ENCODE results near the gene AP1S3. TPM values are rescaled to one million over a fixed set of nuclear protein-coding genes. Genes with fewer than 3 reads are reported as not detected.

AP1S3 gene
- total RNA-seq, 1 experiment from 2014 or later = 73.3 TPM

- DNase-seq = peak; percentile 91 to 99
- H3K9me3 ChIP-seq (ENCODE audit: insufficient read depth, low read depth) = no peaks in the 10 kb centered on the region
- peak overlapping the region; percentile 96 for H3K27ac ChIP-seq
- peaks cover 55% of the 10 kb centered on the region for H3F3A ChIP-seq (ENCODE audit: insufficient read depth, low read depth)
- H3K4me2 ChIP-seq = peak overlapping the region; percentile 74
- intact Hi-C loops (cut with micrococcal nuclease; ENCODE audit: unreplicated experiment) = loop anchor here (1.0 to 10.0 kb wide), 10 partner anchors 36 to 786 kb away; partner anchors contain the start of genes AP1S3 and MRPL44
- peaks cover 4% of the 10 kb centered on the region; the same call in 1 of the 2 replicates for H3K79me2 ChIP-seq (ENCODE audit: low read depth)
- POLR2A ChIA-PET (ENCODE audit: unreplicated experiment) = interaction anchor here (0.5 to 1.3 kb wide), 5 partner anchors 17 to 992 kb away, joined by 4 to 8 read pairs (median 5); no protein-coding TSS in a partner anchor
- H3K9me2 ChIP-seq (ENCODE audit: insufficient read depth) = no peaks in the 10 kb centered on the region
- BruUV-seq (replicated peaks) = TSS peak; percentile 66
- CTCF ChIA-PET = interaction anchor here (0.6 to 1.8 kb wide), 14 partner anchors 15 to 513 kb away, joined by 3 to 7 read pairs (median 4); no protein-coding TSS in a partner anchor
- peaks cover 42% of the 10 kb centered on the region for H3K4me1 ChIP-seq (replicated peaks; ENCODE audit: insufficient read depth)
- H2AFZ ChIP-seq = 0 out of 2 replicates have a peak overlapping the region, but pooled peaks have one; percentile 14
- no peaks in the 10 kb centered on the region for H3K27me3 ChIP-seq (ENCODE audit: insufficient read depth, low read depth)
- peak overlapping the region; percentile 42; the same call in 1 of the 2 replicates for H3K4me3 ChIP-seq
- H4K20me1 ChIP-seq (ENCODE audit: insufficient read depth) = no peaks in the 10 kb centered on the region
- 0 out of 2 replicates have a peak, but pooled peaks cover 7% of the 10 kb centered on the region for H3K36me3 ChIP-seq (ENCODE audit: low read depth)
- TF ChIP-seq CTCF (conservative IDR thresholded peaks at IDR 0.05) = peak; percentile 60
- TF ChIP-seq EZH2 (IDR thresholded peaks at IDR 0.05; ENCODE audit: low read depth) = no peak
Observed at GRCh38 chr2:223760838-223761502, 76.4 kb downstream of the AP1S3 start.

GRCh38 chr2:223759569-223760430 lies 77.6 kb downstream of the AP1S3 start:
- peaks cover 42% of the 10 kb centered on the region for H3K4me1 ChIP-seq (replicated peaks; ENCODE audit: insufficient read depth)
- peaks cover 4% of the 10 kb centered on the region; the same call in 1 of the 2 replicates for H3K79me2 ChIP-seq (ENCODE audit: low read depth)
- peak; percentile 79 to 100 for DNase-seq
- TF ChIP-seq CTCF (conservative IDR thresholded peaks at IDR 0.05) (no peak; the same call in 1 of the 2 replicates), EZH2 (IDR thresholded peaks at IDR 0.05; ENCODE audit: low read depth) (no peak)
- H3F3A ChIP-seq (ENCODE audit: insufficient read depth, low read depth) = peaks cover 55% of the 10 kb centered on the region
- intact Hi-C loops (cut with micrococcal nuclease; ENCODE audit: unreplicated experiment) = loop anchor here (1.0 to 10.0 kb wide), 8 partner anchors 34 to 785 kb away; partner anchors contain the start of gene AP1S3
- H3K27me3 ChIP-seq (ENCODE audit: insufficient read depth, low read depth) = no peaks in the 10 kb centered on the region
- peak overlapping the region; percentile 42 for H3K4me3 ChIP-seq
- ChIA-PET POLR2A (ENCODE audit: unreplicated experiment) (interaction anchor here (0.5 to 1.3 kb wide), 6 partner anchors 25 to 1051 kb away, joined by 3 to 11 read pairs (median 6); no protein-coding TSS in a partner anchor), CTCF (interaction anchor here (0.5 to 2.4 kb wide), 8 partner anchors 32 to 788 kb away, joined by 4 to 15 read pairs (median 6); no protein-coding TSS in a partner anchor)
- TSS peak; percentile 76 for BruUV-seq (replicated peaks)
- no peaks in the 10 kb centered on the region for H3K9me2 ChIP-seq (ENCODE audit: insufficient read depth)
- H2AFZ ChIP-seq = peak overlapping the region; percentile 72
- H4K20me1 ChIP-seq (ENCODE audit: insufficient read depth) = no peaks in the 10 kb centered on the region
- H3K9me3 ChIP-seq (ENCODE audit: insufficient read depth, low read depth) = no peaks in the 10 kb centered on the region
- H3K27ac ChIP-seq = peak overlapping the region; percentile 96
- 0 out of 2 replicates have a peak, but pooled peaks cover 7% of the 10 kb centered on the region for H3K36me3 ChIP-seq (ENCODE audit: low read depth)
- peak overlapping the region; percentile 74 for H3K4me2 ChIP-seq
